ENCODE data around the gene OTUD3.
"Not testable (repeated sequence)": the region's sequence is repeated elsewhere in the genome, so short reads cannot be mapped to it uniquely, and the experiment has no call there.

Gene OTUD3

GRCh38 chr1:19866758-19867157 lies 15.4 kb upstream of the OTUD3 start:
- no peak for DNase-seq

- not testable (repeated sequence) for DNase-seq
Measured at GRCh38 chr1:19868575-19868974, 13.6 kb upstream of the OTUD3 start.

- not testable (repeated sequence) for DNase-seq
Measured at GRCh38 chr1:19869453-19869852, 12.7 kb upstream of the OTUD3 start.

- no peak for DNase-seq
Measured at GRCh38 chr1:19869929-19870328, 12.3 kb upstream of the OTUD3 start.

- DNase-seq = no peak
Measured at GRCh38 chr1:19872190-19872589, 10.0 kb upstream of the OTUD3 start.

GRCh38 chr1:19877181-19877750 lies 4.9 kb upstream of the OTUD3 start:
- no peak for DNase-seq

GRCh38 chr1:19877821-19878636 lies 4.2 kb upstream of the OTUD3 start:
- no peak for DNase-seq

GRCh38 chr1:19878637-19878985 lies 3.6 kb upstream of the OTUD3 start:
- DNase-seq = no peak

- no peak for DNase-seq
Measured at GRCh38 chr1:19879227-19879626, 3.0 kb upstream of the OTUD3 start.

- DNase-seq = no peak
Measured at GRCh38 chr1:19879661-19880060, 2.5 kb upstream of the OTUD3 start.

- DNase-seq = not testable (repeated sequence)
Measured at GRCh38 chr1:19880841-19881240, 1.4 kb upstream of the OTUD3 start.

GRCh38 chr1:19884312-19884711 lies 2.1 kb downstream of the OTUD3 start:
- DNase-seq = no peak

GRCh38 chr1:19885821-19886220 lies 3.6 kb downstream of the OTUD3 start:
- no peak for DNase-seq

GRCh38 chr1:19888112-19888511 lies 5.9 kb downstream of the OTUD3 start:
- DNase-seq = no peak

GRCh38 chr1:19889656-19890055 lies 7.5 kb downstream of the OTUD3 start:
- no peak for DNase-seq

GRCh38 chr1:19892129-19892528 lies 9.9 kb downstream of the OTUD3 start:
- no peak for DNase-seq

- no peak for DNase-seq
Measured at GRCh38 chr1:19892628-19893168, 10.5 kb downstream of the OTUD3 start.

GRCh38 chr1:19893687-19894086 lies 11.5 kb downstream of the OTUD3 start:
- no peak for DNase-seq

- DNase-seq = no peak
Measured at GRCh38 chr1:19894218-19894617, 12.0 kb downstream of the OTUD3 start.

GRCh38 chr1:19901653-19902052 lies 19.5 kb downstream of the OTUD3 start:
- DNase-seq = no peak

GRCh38 chr1:19903621-19904020 lies 21.4 kb downstream of the OTUD3 start:
- no peak for DNase-seq

GRCh38 chr1:19907456-19907855 lies 25.3 kb downstream of the OTUD3 start:
- DNase-seq = no peak

- no peak for DNase-seq
Measured at GRCh38 chr1:19909392-19909791, 27.2 kb downstream of the OTUD3 start.

- no peak for DNase-seq
Measured at GRCh38 chr1:19909971-19910370, 27.8 kb downstream of the OTUD3 start.

Measured in right kidney (tissue), 1 donor.